GM19023 (cell line): Measurements from ENCODE around the gene N4BP3.
"Not testable (repeated sequence)": the region's sequence is repeated elsewhere in the genome, so short reads cannot be mapped to it uniquely, and the experiment has no call there.

Source experiments
- ATAC-seq: cut with Tn5 transposase; IDR thresholded peaks from one replicate; pipeline ENCODE4 v1.9.1; 2021; ENCODE audit warnings: mild to moderate bottlenecking, moderate library complexity; ENCODE audit not compliant: unreplicated experiment

The N4BP3 gene

DNA sequence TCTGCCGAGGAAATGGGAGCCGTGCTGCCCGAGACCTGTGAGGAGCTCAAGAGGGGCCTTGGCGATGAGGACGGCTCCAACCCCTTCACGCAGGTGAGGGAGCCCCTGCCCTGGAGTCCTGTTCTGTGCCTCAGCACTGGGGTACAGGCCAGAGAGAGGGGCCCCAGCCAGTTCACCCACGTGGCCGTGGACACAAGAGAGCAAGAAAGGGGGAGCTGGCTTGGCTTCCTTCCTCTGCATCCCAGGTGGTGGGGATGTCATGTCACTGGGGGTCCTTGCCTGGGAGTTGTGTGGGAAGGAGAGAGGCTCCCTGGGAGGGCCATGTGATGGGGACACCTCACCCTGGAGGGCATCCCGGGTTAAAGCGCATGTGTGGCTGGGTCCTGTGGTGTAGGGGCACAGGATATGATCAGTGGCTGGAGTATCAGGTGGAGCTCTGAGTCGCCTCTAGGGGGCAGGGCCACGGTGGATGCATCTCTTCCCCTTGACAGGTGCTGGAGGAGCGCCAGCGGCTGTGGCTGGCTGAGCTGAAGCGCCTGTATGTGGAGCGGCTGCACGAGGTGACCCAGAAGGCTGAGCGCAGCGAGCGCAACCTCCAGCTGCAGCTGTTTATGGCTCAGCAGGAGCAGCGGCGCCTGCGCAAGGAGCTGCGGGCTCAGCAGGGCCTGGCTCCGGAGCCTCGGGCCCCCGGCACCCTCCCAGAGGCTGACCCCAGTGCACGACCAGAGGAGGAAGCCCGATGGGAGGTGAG is 7.5 kb downstream of the N4BP3 start:
- peak; percentile 81 for ATAC-seq

DNA sequence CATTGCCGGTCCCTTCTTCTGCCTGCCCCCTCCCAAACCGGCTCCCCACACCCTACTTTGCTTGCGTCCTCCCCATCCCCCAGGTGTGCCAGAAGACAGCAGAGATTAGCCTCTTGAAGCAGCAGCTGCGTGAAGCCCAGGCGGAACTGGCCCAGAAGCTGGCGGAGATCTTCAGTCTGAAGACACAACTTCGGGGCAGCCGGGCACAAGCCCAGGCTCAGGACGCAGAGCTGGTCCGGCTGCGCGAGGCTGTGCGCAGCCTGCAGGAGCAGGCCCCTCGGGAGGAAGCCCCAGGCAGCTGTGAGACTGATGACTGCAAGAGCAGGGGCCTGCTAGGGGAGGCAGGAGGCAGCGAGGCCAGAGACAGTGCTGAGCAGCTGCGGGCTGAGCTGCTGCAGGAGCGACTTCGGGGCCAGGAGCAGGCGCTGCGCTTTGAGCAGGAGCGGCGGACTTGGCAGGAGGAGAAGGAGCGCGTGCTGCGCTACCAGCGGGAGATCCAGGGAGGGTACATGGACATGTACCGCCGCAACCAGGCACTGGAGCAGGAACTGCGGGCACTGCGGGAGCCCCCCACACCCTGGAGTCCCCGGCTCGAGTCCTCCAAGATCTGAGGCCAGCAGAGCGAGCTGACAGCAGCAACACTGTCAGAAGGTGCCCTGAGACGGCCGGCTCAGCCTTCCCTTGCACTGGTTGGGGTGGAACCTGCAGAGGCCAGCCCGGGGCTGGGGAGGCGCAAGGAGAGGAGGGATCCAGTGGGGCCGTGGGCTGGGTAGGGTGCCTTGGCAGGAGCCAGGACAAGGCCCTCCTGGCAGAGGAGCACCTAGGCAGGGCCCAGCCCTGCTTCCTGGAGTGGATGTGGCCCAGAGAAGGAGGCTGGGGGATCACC is 8.3 kb downstream of the N4BP3 start:
- no peak for ATAC-seq

DNA sequence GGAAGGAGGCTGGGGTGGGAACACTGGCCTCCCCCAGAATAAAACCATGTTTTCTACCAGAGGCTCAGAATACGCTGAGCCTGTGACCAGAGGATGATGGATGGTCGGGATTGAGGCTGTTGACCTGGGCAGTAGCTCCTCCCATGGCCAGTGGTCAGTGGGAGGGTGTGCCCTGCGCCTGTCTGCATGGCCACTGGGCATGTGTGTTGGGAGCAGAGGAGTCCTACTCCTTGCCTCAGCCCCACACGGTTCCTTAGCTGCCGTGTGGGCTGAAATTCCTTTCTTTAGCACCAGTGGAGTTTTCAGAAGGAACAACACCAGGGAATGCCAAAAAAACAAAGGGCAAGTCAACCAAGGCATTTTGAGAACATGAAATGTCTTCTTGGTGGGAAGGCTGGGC is 9.0 kb downstream of the N4BP3 start:
- no peak for ATAC-seq

- ATAC-seq: no peak
Measured at GRCh38 chr5:178123094-178123965, 10.0 kb downstream of the N4BP3 start.

DNA sequence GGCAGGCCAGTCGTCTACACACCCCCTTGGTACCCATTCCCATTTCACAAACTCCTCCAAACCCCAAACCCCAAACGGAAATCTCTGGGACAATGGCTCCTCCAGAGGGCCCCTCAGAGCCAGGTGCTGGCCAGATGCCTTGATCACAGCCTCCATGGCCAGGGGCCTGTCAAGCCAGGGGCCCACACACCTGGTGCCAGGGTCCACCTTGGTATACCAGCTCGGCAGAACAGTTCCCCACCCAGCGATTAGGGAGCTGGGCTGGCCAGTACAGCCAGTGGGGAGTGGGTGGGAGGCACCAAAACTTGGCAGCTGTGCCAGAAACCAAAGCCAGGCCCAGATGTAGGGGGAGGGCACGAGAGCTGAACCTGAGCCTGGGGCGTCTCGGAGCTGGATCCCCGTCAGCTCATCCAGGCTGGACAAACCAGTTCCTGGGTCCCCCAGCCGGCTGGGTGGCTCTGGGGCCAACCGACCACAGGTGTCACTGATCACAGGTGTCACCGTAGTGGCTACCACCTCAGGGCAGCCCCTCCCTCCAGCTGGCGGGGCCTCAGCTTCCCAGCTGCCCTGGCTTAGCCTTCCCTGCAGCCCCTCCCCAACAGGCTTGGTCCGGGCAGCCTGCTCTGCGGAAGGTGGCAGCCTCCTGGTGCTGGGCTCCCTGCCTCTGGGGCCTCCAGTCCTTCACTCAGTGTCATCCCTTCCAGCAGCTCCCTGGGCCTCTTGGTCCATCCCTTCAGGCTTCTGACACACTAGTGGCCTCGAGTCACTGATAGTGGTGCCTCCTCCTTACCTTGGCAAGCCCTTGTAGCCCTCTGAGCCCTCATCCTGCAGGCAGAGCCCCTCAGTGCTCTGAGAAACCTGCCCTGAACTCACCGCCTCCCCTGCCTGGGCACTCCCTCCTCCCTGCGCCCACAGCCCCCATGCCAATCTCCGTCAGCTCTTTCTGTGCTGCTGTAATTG is 10.9 kb downstream of the N4BP3 start:
- no peak for ATAC-seq

GRCh38 chr5:178125253-178125906 is 12.0 kb downstream of the N4BP3 start:
- ATAC-seq: no peak

DNA sequence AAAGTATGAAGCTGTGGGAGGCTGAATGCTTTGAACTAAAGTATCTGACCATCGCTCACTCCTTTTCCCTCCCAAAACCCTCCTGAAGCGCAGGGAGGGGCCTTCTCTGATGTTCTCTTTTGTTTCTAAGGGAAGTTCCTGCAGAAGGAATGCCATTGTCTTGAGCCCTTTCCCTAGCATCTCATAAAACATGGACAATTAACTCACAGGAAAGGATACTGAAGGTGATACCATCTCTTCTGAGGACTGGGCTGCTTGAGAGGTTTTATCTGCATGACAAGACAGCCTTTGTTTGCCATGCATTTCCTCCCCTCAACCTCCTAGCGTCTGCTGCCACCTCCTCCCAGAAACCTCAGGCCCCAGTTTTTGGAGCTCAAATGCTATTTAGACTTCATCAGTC is 13.2 kb downstream of the N4BP3 start:
- ATAC-seq: no peak

DNA sequence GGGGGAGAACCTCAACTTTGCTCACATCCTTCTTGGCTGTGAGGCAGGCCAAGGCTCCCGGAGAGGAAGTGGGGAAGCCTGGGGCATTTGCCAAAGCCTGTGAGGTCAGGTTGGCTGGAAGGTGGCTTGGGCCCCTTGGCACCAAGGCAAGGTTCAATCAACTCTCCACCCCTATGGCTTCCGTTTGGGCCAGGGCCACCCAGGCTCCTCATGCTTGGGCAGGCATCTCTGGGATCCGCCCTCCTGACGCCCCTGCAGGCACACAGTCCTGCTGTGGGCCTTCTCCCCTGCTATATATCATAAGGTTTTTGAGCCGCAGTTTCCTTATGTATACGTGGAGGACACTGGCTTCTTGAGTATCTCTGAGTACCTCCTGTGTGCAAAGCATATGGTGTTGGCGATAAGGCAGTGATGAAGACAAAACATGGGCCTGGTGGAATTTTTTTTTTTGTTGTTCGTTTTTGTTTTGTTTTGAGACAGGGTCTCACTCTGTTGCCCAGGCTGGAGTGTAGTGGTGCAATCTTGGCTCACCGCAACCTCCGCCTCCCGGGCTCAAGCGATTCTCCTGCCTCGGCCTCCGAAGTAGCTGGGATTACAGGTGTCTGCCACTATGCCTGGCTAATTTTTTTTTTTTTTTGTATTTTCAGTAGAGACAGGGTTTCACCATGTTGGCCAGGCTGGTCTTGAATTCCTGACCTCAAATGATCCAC is 14.1 kb downstream of the N4BP3 start:
- not testable (repeated sequence) for ATAC-seq

GRCh38 chr5:178129296-178129695 is 16.0 kb downstream of the N4BP3 start:
- no peak for ATAC-seq

GRCh38 chr5:178130234-178130575 is 16.9 kb downstream of the N4BP3 start:
- ATAC-seq: not testable (repeated sequence)

DNA sequence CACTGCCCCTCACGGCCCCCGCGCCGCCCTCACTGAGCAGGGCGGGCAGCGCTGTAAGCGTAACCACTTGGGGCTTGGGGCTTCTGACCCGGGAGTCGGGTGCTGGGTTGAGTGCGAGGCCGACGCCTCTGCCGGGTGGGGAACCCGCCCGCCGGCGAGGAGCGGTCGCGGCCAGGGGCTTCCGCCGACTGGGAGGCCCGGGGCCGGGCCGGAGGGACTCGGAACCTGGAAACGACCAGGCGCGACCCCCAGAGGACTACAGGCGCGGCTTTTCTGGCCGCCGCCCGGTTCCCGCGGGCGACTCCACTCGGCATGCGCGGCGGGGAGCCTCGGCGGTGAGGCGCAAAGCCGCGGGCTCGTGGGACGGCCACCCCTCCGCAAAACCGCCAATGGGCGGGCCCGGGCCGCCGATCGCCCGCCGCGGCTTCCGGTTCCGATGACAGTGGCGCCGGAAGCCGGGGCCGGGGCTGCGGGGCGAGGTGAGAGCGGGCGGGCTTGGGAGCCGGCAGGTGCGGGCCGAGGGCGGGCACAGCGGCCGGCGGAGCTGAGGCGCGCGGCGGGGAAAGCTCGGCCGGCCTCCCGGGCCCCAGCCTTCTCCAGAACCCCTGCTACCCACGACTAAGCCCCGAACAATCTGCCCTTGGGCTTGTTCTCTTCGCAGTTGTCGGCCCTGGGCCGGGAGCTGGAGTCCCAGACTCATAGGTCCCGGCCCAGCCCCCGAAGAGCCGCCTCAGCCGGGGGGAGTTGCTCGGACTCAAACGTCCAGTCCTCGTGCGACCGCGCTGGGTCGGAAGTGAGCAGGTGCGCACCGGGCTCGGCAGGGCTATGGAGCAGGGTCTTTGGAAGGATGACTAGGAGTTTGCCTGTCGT is 17.5 kb downstream of the N4BP3 start, which contains the start of gene RMND5B:
Gene RMND5B, plus strand, starts transcription at position 439 of the 870 bp plus-strand sequence. CDS start 7,106 bp downstream, outside the sequence.
- peak; percentile 89 for ATAC-seq

GRCh38 chr5:178131446-178131996 is 18.2 kb downstream of the N4BP3 start:
- no peak for ATAC-seq

GRCh38 chr5:178136990-178137389 is 23.7 kb downstream of the N4BP3 start:
- no peak for ATAC-seq

GRCh38 chr5:178137991-178138390 is 24.7 kb downstream of the N4BP3 start:
- no peak for ATAC-seq

GRCh38 chr5:178141550-178141949 is 28.2 kb downstream of the N4BP3 start:
- no peak for ATAC-seq

DNA sequence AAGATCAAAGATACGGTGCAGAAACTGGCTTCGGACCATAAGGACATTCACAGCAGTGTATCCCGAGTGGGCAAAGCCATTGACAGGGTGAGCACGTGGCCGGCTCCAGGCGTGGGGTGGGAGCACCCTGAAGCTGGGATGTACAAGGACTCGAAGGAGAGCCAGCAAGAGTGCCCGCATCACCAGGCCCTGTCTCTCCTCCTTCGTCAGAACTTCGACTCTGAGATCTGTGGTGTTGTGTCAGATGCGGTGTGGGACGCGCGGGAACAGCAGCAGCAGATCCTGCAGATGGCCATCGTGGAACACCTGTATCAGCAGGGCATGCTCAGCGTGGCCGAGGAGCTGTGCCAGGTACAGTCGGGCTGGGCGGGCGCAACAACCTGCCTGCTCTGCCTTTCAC is 29.3 kb downstream of the N4BP3 start:
- ATAC-seq: no peak

- no peak for ATAC-seq
Measured at GRCh38 chr5:178143246-178143645, 29.9 kb downstream of the N4BP3 start.

GRCh38 chr5:178143901-178144300 is 30.6 kb downstream of the N4BP3 start:
- ATAC-seq: no peak
